ENCODE results near the gene MED13.

DNA sequence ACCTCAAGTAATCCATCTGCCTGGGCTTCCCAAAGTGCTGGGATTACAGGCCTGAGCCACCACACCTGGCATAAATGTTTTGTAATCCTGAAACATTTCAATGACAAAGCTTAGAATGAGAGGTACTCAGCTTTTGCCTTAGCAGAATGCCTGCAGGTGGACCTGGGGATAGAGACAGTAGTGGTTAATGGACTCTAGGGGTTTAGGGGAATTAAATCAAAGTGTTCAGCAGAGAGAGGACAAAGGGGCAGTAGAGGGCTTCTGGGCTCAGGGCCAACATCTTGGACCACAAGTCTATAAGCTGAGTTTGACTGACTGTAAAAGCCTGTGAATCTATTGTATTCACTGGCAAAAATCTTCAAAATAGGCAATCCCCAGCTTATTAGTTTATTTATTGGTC is 36.0 kb upstream of the MED13 start:
- TF ChIP-seq, protein P1, sequence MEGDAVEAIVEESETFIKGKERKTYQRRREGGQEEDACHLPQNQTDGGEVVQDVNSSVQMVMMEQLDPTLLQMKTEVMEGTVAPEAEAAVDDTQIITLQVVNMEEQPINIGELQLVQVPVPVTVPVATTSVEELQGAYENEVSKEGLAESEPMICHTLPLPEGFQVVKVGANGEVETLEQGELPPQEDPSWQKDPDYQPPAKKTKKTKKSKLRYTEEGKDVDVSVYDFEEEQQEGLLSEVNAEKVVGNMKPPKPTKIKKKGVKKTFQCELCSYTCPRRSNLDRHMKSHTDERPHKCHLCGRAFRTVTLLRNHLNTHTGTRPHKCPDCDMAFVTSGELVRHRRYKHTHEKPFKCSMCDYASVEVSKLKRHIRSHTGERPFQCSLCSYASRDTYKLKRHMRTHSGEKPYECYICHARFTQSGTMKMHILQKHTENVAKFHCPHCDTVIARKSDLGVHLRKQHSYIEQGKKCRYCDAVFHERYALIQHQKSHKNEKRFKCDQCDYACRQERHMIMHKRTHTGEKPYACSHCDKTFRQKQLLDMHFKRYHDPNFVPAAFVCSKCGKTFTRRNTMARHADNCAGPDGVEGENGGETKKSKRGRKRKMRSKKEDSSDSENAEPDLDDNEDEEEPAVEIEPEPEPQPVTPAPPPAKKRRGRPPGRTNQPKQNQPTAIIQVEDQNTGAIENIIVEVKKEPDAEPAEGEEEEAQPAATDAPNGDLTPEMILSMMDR (IDR thresholded peaks at IDR 0.05; ENCODE audit: low read depth, low read length) = no peak
- no peak for TF ChIP-seq POLR2A (IDR thresholded peaks at IDR 0.05; ENCODE audit: extremely low read depth, insufficient read length)
- TF ChIP-seq, protein P2, sequence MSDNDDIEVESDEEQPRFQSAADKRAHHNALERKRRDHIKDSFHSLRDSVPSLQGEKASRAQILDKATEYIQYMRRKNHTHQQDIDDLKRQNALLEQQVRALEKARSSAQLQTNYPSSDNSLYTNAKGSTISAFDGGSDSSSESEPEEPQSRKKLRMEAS (IDR thresholded peaks at IDR 0.05; ENCODE audit: low read depth, low read length) = no peak
